DMS53 treated with DMSO at 0.1 percent for 48 hours (cell line): ENCODE data around the gene OSMR.
"Not testable (repeated sequence)": the region's sequence is repeated elsewhere in the genome, so short reads cannot be mapped to it uniquely, and the experiment has no call there.

Experiments used
- DNase-seq: peaks from one replicate; lab custom pipeline; 2025; ENCODE audit not compliant: unreplicated experiment; lab: John Stamatoyannopoulos, UW

OSMR gene

GRCh38 chr5:38830521-38831051, 15.2 kb upstream of the OSMR start:
- DNase-seq, result no peak

GRCh38 chr5:38831117-38831516, 14.7 kb upstream of the OSMR start:
- no peak for DNase-seq

- no peak for DNase-seq
Observed at GRCh38 chr5:38831909-38832308, 13.9 kb upstream of the OSMR start.

GRCh38 chr5:38832810-38833209, 13.0 kb upstream of the OSMR start:
- no peak for DNase-seq

- DNase-seq, result no peak
Observed at GRCh38 chr5:38835887-38836286, 9.9 kb upstream of the OSMR start.

GRCh38 chr5:38837416-38837815, 8.4 kb upstream of the OSMR start:
- no peak for DNase-seq

GRCh38 chr5:38837932-38838331, 7.9 kb upstream of the OSMR start:
- no peak for DNase-seq

GRCh38 chr5:38843665-38844064, 2.1 kb upstream of the OSMR start:
- DNase-seq, result no peak

GRCh38 chr5:38846379-38847011, 683 bp downstream of the OSMR start:
- no peak for DNase-seq

- DNase-seq, result no peak
Observed at GRCh38 chr5:38847559-38848347, 1.9 kb downstream of the OSMR start.

- no peak for DNase-seq
Observed at GRCh38 chr5:38848637-38849036, 2.8 kb downstream of the OSMR start.

- DNase-seq, result not testable (repeated sequence)
Observed at GRCh38 chr5:38851640-38852039, 5.8 kb downstream of the OSMR start.

GRCh38 chr5:38853753-38854470, 8.1 kb downstream of the OSMR start:
- no peak for DNase-seq

- DNase-seq, result no peak
Observed at GRCh38 chr5:38854907-38855306, 9.1 kb downstream of the OSMR start.

- no peak for DNase-seq
Observed at GRCh38 chr5:38856660-38857059, 10.8 kb downstream of the OSMR start.

GRCh38 chr5:38858839-38859238, 13.0 kb downstream of the OSMR start:
- no peak for DNase-seq

- not testable (repeated sequence) for DNase-seq
Observed at GRCh38 chr5:38861986-38862770, 16.4 kb downstream of the OSMR start.

GRCh38 chr5:38866362-38867031, 20.7 kb downstream of the OSMR start:
- no peak for DNase-seq

GRCh38 chr5:38867032-38867398, 21.2 kb downstream of the OSMR start:
- no peak for DNase-seq

GRCh38 chr5:38867416-38867815, 21.6 kb downstream of the OSMR start:
- DNase-seq, result no peak
